ENCODE data around the gene ABHD1.
"Not testable (repeated sequence)": the region's sequence is repeated elsewhere in the genome, so short reads cannot be mapped to it uniquely, and the experiment has no call there.

ABHD1 gene

GRCh38 chr2:27174638-27175037 is 51.0 kb downstream of the ABHD1 start:
- DNase-seq, result no peak

- DNase-seq, result no peak
Measured at GRCh38 chr2:27175330-27175729, 51.7 kb downstream of the ABHD1 start.

DNA sequence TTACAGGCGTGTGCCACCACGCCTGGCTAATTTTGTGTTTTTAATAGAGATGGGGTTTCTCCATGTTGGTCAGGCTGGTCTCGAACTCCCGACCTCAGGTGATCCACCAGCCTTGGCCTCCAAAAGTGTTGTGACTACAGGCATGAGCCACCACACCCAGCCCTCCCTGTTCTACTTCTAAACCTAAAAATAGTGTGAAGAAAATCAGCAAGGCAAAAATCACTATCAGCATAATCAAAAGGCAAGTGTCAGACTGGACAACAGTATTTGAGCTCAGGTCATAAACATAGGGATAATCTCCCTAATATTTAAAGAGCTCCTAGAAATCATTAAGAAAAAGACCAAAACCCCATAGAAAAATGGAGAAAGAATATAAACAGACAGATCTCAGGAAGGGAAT is 52.2 kb downstream of the ABHD1 start:
- not testable (repeated sequence) for DNase-seq

- DNase-seq, result no peak
Measured at GRCh38 chr2:27177441-27178351, 54.1 kb downstream of the ABHD1 start.

- no peak for DNase-seq
Measured at GRCh38 chr2:27178469-27178868, 54.9 kb downstream of the ABHD1 start.

DNA sequence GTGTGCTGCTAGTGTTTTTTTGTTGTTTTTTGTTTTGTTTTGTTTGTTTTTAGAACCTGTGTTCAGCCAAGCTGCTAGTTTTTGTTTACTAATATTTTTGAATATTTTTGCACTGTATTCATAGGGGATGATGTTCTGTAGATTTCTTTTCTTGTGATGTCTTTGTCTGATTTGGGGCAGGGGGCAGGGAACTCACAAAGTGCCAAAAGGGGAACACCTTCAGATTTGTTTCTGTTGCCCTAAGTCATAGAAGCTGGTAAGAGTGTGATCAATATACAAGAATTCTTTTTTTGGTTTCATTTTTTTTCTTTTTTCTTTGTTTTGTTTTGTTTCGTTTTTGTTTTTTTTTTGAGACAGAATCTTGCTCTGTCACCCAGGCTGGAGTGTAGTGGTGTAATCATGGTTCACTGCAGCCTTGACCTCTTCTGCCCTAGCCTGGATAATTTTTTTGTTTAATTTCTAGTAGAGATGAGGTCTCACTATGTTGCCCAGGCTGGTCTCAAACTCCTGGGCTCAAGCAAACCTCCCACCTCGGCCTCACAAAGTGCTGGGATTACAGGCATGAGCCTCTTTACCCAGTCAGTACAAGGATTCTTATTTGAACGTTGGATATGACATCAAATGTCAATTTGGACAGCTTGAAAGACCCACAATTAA is 55.9 kb downstream of the ABHD1 start:
- no peak for DNase-seq
